ENCODE results near the gene HM13. TPM values are rescaled to one million over a fixed set of nuclear protein-coding genes. Genes with fewer than 3 reads are reported as not detected.

HM13 gene
- total RNA-seq, 1 experiment from 2014 or later, result 103 TPM

DNA sequence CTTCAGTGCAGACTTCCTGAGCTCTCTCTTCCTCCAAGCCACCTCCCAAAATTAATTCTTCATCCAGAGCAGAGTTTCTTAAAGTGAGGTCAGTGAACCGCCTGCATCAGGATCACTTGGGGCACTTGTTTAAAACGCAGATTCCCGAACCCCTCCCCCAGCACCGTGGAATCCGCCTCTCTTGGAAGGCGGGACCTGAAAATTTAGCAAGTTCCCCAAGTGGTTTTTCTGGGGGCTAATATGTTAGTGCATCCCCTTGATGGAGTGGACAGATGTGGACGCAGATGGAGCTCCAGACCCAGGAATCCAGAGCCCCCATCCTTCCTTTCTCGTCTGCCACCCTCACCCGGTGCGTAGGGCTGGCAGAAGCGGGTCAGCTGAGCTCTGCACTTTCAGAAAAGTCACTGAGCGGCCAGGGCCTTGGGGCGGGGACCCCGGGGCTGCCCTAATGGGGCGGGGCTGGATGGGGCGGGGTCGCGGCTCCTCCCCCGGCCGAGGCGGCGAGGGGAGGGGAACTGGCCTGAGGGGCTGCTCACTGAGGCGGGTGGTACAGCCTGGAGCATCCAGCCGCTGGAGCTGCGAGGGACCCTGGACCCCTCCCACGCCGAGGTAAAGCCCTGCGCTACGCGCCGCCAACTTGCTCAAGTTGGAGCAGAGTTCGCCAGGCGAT lies 39.3 kb upstream of the HM13 start, which contains the start of the genes DEFB124 and REM1:
TSS of gene DEFB124 (minus strand) at position 370 of the 670 bp plus-strand sequence. CDS start 2,114 bp downstream, outside the sequence.
TSS of gene REM1 (plus strand) at position 531 of the 670 bp plus-strand sequence. CDS start 1,158 bp downstream, outside the sequence.
- CTCF ChIA-PET, result interaction anchor here (1.0 to 1.6 kb wide), 3 partner anchors 27 to 160 kb away, joined by 3 to 6 read pairs (median 5); no protein-coding TSS in a partner anchor
- no peak for TF ChIP-seq GRHL2 (CRISPR knock-in tag; IDR thresholded peaks at IDR 0.05; ENCODE audit: insufficient replicate concordance, severe bottlenecking)
- TF ChIP-seq, protein P1, sequence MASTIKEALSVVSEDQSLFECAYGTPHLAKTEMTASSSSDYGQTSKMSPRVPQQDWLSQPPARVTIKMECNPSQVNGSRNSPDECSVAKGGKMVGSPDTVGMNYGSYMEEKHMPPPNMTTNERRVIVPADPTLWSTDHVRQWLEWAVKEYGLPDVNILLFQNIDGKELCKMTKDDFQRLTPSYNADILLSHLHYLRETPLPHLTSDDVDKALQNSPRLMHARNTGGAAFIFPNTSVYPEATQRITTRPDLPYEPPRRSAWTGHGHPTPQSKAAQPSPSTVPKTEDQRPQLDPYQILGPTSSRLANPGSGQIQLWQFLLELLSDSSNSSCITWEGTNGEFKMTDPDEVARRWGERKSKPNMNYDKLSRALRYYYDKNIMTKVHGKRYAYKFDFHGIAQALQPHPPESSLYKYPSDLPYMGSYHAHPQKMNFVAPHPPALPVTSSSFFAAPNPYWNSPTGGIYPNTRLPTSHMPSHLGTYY (CRISPR knock-in tag; IDR thresholded peaks at IDR 0.05), result no peak
- TF ChIP-seq NR3C1 (CRISPR knock-in tag; conservative IDR thresholded peaks at IDR 0.05; ENCODE audit: low read depth), result no peak
- TF ChIP-seq CREM (CRISPR knock-in tag; IDR thresholded peaks at IDR 0.05), result no peak
- TF ChIP-seq FOXK1 (CRISPR knock-in tag; IDR thresholded peaks at IDR 0.05), result no peak
- TF ChIP-seq ZNF317 (CRISPR knock-in tag; IDR thresholded peaks at IDR 0.05; ENCODE audit: borderline replicate concordance, low read depth), result no peak
- TF ChIP-seq ZNF532 (CRISPR knock-in tag; IDR thresholded peaks at IDR 0.05; ENCODE audit: borderline replicate concordance), result no peak
- no peak for TF ChIP-seq ATF6 (CRISPR knock-in tag; IDR thresholded peaks at IDR 0.05)
- TF ChIP-seq, protein P2, sequence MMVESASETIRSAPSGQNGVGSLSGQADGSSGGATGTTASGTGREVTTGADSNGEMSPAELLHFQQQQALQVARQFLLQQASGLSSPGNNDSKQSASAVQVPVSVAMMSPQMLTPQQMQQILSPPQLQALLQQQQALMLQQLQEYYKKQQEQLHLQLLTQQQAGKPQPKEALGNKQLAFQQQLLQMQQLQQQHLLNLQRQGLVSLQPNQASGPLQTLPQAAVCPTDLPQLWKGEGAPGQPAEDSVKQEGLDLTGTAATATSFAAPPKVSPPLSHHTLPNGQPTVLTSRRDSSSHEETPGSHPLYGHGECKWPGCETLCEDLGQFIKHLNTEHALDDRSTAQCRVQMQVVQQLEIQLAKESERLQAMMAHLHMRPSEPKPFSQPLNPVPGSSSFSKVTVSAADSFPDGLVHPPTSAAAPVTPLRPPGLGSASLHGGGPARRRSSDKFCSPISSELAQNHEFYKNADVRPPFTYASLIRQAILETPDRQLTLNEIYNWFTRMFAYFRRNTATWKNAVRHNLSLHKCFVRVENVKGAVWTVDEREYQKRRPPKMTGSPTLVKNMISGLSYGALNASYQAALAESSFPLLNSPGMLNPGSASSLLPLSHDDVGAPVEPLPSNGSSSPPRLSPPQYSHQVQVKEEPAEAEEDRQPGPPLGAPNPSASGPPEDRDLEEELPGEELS (CRISPR knock-in tag; IDR thresholded peaks at IDR 0.05), result no peak
- TF ChIP-seq HMGA2 (CRISPR knock-in tag; IDR thresholded peaks at IDR 0.05), result no peak
- TF ChIP-seq, protein P3, sequence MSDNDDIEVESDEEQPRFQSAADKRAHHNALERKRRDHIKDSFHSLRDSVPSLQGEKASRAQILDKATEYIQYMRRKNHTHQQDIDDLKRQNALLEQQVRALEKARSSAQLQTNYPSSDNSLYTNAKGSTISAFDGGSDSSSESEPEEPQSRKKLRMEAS (CRISPR knock-in tag; IDR thresholded peaks at IDR 0.05), result no peak
- no peak for TF ChIP-seq ZNF396 (CRISPR knock-in tag; IDR thresholded peaks at IDR 0.05; ENCODE audit: borderline replicate concordance)
- TF ChIP-seq JUN (CRISPR knock-in tag; IDR thresholded peaks at IDR 0.05), result no peak
- no peak for TF ChIP-seq ZSCAN18 (CRISPR knock-in tag; IDR thresholded peaks at IDR 0.05)
- Mint-ChIP-seq H3K27ac (no peak within 1 kb of the TSS), H3K9me3 (peaks cover 45% of the 10 kb centered on the region), H3K36me3 (peaks cover 43% of the 10 kb centered on the region), H3K4me3 (peak within 1 kb of the TSS; percentile 36), H3K27me3 (ENCODE audit: low read depth) (peaks cover 62% of the 10 kb centered on the region), H3K4me1 (no peaks in the 10 kb centered on the region)
- ATAC-seq (peak; percentile 95), DNase-seq (ENCODE audit: low spot score) (peak; percentile 27)
- POLR2A ChIA-PET, result no interaction called here

All from WTC11 (cell line).